ENCODE measurements around the gene CLUH.

The CLUH gene

GRCh38 chr17:2711608-2712299 lies at the start of gene CLUH:
Gene CLUH (minus strand): TSS chr17:2711764. CDS start chr17:2711661, 103 bp downstream.
- peak; percentile 93 for DNase-seq (ENCODE audit: low spot score)

- DNase-seq (ENCODE audit: low spot score) = no peak
Observed at GRCh38 chr17:2758870-2759269, 47.3 kb upstream of the CLUH start.

- DNase-seq (ENCODE audit: low spot score) = peak; percentile 24
Observed at GRCh38 chr17:2755891-2756724, 44.5 kb upstream of the CLUH start.

GRCh38 chr17:2751491-2751890 lies 39.9 kb upstream of the CLUH start:
- DNase-seq (ENCODE audit: low spot score) = no peak

GRCh38 chr17:2750721-2751120 lies 39.2 kb upstream of the CLUH start:
- no peak for DNase-seq (ENCODE audit: low spot score)

- peak; percentile 63 for DNase-seq (ENCODE audit: low spot score)
Observed at GRCh38 chr17:2749784-2750181, 38.2 kb upstream of the CLUH start.

- no peak for DNase-seq (ENCODE audit: low spot score)
Observed at GRCh38 chr17:2749058-2749783, 37.7 kb upstream of the CLUH start, which contains the start of gene CCDC92B. Gene CCDC92B (minus strand): TSS chr17:2749652. CDS start chr17:2735145, 14,507 bp downstream.

GRCh38 chr17:2745317-2746037 lies 33.9 kb upstream of the CLUH start:
- DNase-seq (ENCODE audit: low spot score) = no peak

- DNase-seq (ENCODE audit: low spot score) = peak; percentile 62
Observed at GRCh38 chr17:2737693-2738092, 26.1 kb upstream of the CLUH start.

- DNase-seq (ENCODE audit: low spot score) = peak; percentile 48
Observed at GRCh38 chr17:2736956-2737355, 25.4 kb upstream of the CLUH start.

- DNase-seq (ENCODE audit: low spot score) = no peak
Observed at GRCh38 chr17:2735896-2736295, 24.3 kb upstream of the CLUH start.

- no peak for DNase-seq (ENCODE audit: low spot score)
Observed at GRCh38 chr17:2734939-2735338, 23.4 kb upstream of the CLUH start.

- no peak for DNase-seq (ENCODE audit: low spot score)
Observed at GRCh38 chr17:2731807-2732206, 20.2 kb upstream of the CLUH start.

- no peak for DNase-seq (ENCODE audit: low spot score)
Observed at GRCh38 chr17:2730764-2731353, 19.3 kb upstream of the CLUH start.

- DNase-seq (ENCODE audit: low spot score) = no peak
Observed at GRCh38 chr17:2724784-2725164, 13.2 kb upstream of the CLUH start.

- no peak for DNase-seq (ENCODE audit: low spot score)
Observed at GRCh38 chr17:2723997-2724783, 12.6 kb upstream of the CLUH start.

GRCh38 chr17:2723505-2723996 lies 12.0 kb upstream of the CLUH start:
- DNase-seq (ENCODE audit: low spot score) = no peak

GRCh38 chr17:2722611-2723010 lies 11.0 kb upstream of the CLUH start:
- no peak for DNase-seq (ENCODE audit: low spot score)

- no peak for DNase-seq (ENCODE audit: low spot score)
Observed at GRCh38 chr17:2721603-2722002, 10.0 kb upstream of the CLUH start.

- DNase-seq (ENCODE audit: low spot score) = no peak
Observed at GRCh38 chr17:2719861-2720260, 8.3 kb upstream of the CLUH start.
